ENCODE data around the gene MAPK4.

The MAPK4 gene

DNA sequence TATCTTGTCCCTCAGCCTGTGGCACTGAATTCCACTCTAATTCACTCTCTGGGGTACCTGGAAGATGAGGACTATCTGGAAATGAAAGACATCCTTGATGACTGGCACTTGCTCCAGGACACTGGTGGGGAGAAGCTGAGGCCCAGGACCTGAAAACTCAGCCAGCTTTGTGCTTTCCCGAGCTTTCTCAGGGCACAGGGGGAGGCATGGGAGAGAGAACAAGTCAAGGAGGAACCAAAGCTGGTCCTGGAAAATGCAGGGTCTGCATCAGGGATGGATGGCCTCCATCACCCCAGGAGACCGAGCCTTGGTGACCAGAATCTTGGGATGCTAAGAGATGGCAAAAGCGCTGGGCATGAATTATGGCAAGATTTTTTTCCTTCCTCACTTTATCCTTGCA, 65.1 kb downstream of the MAPK4 start:
- DNase-seq (no peak), ATAC-seq (ENCODE audit: insufficient read depth, low read depth) (no peak)
- TF ChIP-seq, protein P1, sequence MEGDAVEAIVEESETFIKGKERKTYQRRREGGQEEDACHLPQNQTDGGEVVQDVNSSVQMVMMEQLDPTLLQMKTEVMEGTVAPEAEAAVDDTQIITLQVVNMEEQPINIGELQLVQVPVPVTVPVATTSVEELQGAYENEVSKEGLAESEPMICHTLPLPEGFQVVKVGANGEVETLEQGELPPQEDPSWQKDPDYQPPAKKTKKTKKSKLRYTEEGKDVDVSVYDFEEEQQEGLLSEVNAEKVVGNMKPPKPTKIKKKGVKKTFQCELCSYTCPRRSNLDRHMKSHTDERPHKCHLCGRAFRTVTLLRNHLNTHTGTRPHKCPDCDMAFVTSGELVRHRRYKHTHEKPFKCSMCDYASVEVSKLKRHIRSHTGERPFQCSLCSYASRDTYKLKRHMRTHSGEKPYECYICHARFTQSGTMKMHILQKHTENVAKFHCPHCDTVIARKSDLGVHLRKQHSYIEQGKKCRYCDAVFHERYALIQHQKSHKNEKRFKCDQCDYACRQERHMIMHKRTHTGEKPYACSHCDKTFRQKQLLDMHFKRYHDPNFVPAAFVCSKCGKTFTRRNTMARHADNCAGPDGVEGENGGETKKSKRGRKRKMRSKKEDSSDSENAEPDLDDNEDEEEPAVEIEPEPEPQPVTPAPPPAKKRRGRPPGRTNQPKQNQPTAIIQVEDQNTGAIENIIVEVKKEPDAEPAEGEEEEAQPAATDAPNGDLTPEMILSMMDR (IDR thresholded peaks at IDR 0.05; ENCODE audit: borderline replicate concordance, extremely low read depth, low read length, poor library complexity, severe bottlenecking): no peak
- TF ChIP-seq EZH2 (IDR thresholded peaks at IDR 0.05; ENCODE audit: borderline replicate concordance, low read depth, low read length, severe bottlenecking): no peak
- no peaks in the 10 kb centered on the region for H4K20me1 ChIP-seq (ENCODE audit: insufficient read depth, low read length)
- H3K27ac ChIP-seq (ENCODE audit: low read length): no peak overlapping the region
- no peak overlapping the region for H3K4me3 ChIP-seq (ENCODE audit: low read depth in 1 of 2, low read length in 2 of 2)
- H3K4me1 ChIP-seq (ENCODE audit: insufficient read depth, low read length): no peaks in the 10 kb centered on the region
- H3K36me3 ChIP-seq (ENCODE audit: insufficient read depth, low read length): no peaks in the 10 kb centered on the region
- H3K9me3 ChIP-seq (ENCODE audit: insufficient read depth, low read length, severe bottlenecking): no peaks in the 10 kb centered on the region
- H3K79me2 ChIP-seq (ENCODE audit: insufficient read depth, low read length): no peaks in the 10 kb centered on the region
- no peak overlapping the region for H3K9ac ChIP-seq (ENCODE audit: low read depth, low read length)
- H3K4me2 ChIP-seq (ENCODE audit: insufficient read depth, low read length): no peak overlapping the region
- H2AFZ ChIP-seq (ENCODE audit: low read depth, low read length): no peak overlapping the region
- peaks cover 3% of the 10 kb centered on the region for H3K27me3 ChIP-seq (ENCODE audit: insufficient read depth, low read length, poor library complexity)

DNA sequence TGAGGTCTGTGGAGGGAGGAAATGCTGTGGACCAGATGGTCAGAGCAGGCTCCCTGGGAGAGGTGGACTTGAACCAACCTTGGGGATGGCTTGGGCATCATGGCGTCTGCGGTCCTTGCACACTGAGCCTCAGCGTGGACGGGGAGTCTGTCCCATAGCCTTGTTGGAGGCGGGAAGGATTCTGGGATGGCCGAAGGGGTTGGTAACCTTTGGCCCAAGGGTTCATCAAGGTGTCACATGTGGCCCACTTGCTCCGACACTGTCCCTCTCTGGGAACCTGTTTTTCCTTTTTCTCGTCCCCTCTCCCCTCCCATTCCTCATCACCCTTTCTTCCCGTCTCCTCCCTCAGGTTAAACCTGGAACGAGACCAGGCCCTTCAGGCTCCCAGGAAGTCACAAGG, 66.4 kb downstream of the MAPK4 start:
- Histone ChIP-seq H3K36me3 (ENCODE audit: insufficient read depth, low read length) (no peaks in the 10 kb centered on the region), H3K4me2 (ENCODE audit: insufficient read depth, low read length) (no peak overlapping the region)

DNA sequence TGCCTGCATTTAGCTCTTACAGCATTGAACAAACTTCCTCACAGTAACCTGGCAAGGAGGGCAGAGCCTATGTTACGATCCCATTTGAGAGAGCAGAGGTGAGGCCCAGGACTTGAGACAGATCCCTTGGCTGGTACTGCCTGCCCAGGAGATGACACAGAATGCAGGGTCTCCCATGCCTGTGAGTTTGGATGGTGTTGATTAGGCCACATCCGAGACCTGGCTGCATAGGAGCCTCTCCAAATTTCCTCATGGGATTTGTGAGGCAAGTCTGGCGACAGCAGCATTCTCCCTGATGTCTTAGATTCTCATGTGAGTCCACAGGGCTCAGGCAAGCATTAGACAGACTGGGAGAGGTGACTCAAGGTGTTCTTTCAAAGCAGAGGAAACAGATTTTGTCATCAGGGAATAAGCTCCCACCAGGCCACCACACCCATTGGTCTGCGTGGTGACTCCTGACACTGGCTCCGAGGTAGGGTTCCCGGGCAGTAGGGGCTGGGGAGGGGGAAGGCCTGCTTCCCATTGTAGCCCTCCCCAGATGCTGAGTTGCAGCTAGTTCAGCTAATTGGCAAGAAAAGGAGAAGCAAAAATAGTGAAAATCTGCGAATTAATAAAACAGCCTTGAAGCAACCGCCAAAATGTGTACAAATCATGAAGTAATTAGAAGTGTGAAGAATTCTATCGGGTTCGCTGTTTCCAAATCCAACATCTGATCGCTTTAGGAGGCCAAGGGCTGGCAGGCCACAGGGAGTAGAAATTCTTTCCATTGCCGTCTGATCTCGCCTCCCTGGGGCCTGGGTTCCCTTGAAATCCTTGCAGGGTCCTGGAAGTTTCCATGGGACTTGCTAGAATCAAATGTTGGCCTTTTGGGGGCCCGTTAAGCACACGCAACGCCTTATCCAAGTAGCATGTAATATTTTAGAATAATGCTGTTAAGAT, 68.0 kb downstream of the MAPK4 start:
- H3K27me3 ChIP-seq (ENCODE audit: insufficient read depth, low read length, poor library complexity): no peaks in the 10 kb centered on the region
- TF ChIP-seq, protein P1 (IDR thresholded peaks at IDR 0.05; ENCODE audit: borderline replicate concordance, extremely low read depth, low read length, poor library complexity, severe bottlenecking): no peak
- no peak for TF ChIP-seq EZH2 (IDR thresholded peaks at IDR 0.05; ENCODE audit: borderline replicate concordance, low read depth, low read length, severe bottlenecking)
- H2AFZ ChIP-seq (ENCODE audit: low read depth, low read length): no peak overlapping the region
- no peaks in the 10 kb centered on the region for H4K20me1 ChIP-seq (ENCODE audit: insufficient read depth, low read length)
- no peaks in the 10 kb centered on the region for H3K9me3 ChIP-seq (ENCODE audit: insufficient read depth, low read length, severe bottlenecking)
- H3K27ac ChIP-seq (ENCODE audit: low read length): no peak overlapping the region
- no peak overlapping the region for H3K9ac ChIP-seq (ENCODE audit: low read depth, low read length)
- no peaks in the 10 kb centered on the region for H3K36me3 ChIP-seq (ENCODE audit: insufficient read depth, low read length)
- H3K79me2 ChIP-seq (ENCODE audit: insufficient read depth, low read length): no peaks in the 10 kb centered on the region
- ATAC-seq (ENCODE audit: insufficient read depth, low read depth): no peak
- no peak for DNase-seq
- no peak overlapping the region for H3K4me3 ChIP-seq (ENCODE audit: low read depth in 1 of 2, low read length in 2 of 2)
- H3K4me2 ChIP-seq (ENCODE audit: insufficient read depth, low read length): no peak overlapping the region
- H3K4me1 ChIP-seq (ENCODE audit: insufficient read depth, low read length): no peaks in the 10 kb centered on the region

More for the DNA sequence above, 66.4 kb downstream of the MAPK4 start:
- Histone ChIP-seq H3K27ac (ENCODE audit: low read length) (no peak overlapping the region), H2AFZ (ENCODE audit: low read depth, low read length) (no peak overlapping the region), H3K27me3 (ENCODE audit: insufficient read depth, low read length, poor library complexity) (peaks cover 3% of the 10 kb centered on the region), H4K20me1 (ENCODE audit: insufficient read depth, low read length) (no peaks in the 10 kb centered on the region), H3K9me3 (ENCODE audit: insufficient read depth, low read length, severe bottlenecking) (no peaks in the 10 kb centered on the region), H3K4me1 (ENCODE audit: insufficient read depth, low read length) (no peaks in the 10 kb centered on the region), H3K4me3 (ENCODE audit: low read depth in 1 of 2, low read length in 2 of 2) (no peak overlapping the region), H3K9ac (ENCODE audit: low read depth, low read length) (no peak overlapping the region), H3K79me2 (ENCODE audit: insufficient read depth, low read length) (no peaks in the 10 kb centered on the region)
- no peak for ATAC-seq (ENCODE audit: insufficient read depth, low read depth)
- DNase-seq: no peak
- TF ChIP-seq, protein P1 (IDR thresholded peaks at IDR 0.05; ENCODE audit: borderline replicate concordance, extremely low read depth, low read length, poor library complexity, severe bottlenecking): no peak
- TF ChIP-seq EZH2 (IDR thresholded peaks at IDR 0.05; ENCODE audit: borderline replicate concordance, low read depth, low read length, severe bottlenecking): no peak

Measured in DND-41 (cell line).